NCI-H2081 treated with DMSO at 0.1 percent for 48 hours (cell line): Measurements from ENCODE around the gene GRID2IP.

Source experiments
- DNase-seq: peaks from one replicate; lab custom pipeline; 2025; lab: John Stamatoyannopoulos, UW

Gene GRID2IP

DNA sequence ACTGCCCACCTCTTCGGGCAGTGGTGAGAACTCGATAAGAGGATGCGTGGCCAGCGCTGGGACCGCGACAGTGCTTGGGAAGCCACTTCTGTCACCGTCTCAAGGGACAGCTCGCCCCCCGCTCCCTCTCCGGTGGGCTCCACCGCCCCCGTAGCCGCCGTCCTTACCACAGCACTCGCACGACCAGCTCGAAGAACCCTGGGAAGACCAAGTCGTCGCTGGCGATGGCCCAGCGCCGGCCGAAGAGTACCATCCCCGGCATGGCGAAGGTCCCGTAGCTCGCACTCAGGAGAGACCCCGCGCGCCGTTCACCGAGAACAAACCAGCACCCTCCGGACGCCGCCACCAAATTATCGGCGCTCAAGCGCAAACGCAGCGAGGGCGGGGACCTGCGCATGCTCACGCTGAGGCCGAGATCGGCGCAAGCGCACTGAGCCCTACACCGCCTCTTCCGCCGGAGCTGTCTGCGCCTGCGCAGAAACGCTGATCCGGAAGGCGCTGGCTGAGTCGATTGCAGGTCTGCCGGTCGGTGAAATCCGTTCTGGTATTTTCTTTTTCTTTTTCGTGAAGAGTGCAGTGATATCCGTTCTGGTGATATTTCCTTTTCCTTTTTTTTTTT, 103.6 kb downstream of the GRID2IP start, which contains the start of gene DAGLB:
Gene DAGLB, minus strand, starts transcription at position 374 of the 619 bp plus-strand sequence. Its CDS starts 112 bp downstream, at position 262.
- peak; percentile 69 for DNase-seq
